ENCODE results near the gene PARD3.

GRCh38 chr10:34377833-34378232 lies 437.3 kb downstream of the PARD3 start:
- TF ChIP-seq, protein P1, sequence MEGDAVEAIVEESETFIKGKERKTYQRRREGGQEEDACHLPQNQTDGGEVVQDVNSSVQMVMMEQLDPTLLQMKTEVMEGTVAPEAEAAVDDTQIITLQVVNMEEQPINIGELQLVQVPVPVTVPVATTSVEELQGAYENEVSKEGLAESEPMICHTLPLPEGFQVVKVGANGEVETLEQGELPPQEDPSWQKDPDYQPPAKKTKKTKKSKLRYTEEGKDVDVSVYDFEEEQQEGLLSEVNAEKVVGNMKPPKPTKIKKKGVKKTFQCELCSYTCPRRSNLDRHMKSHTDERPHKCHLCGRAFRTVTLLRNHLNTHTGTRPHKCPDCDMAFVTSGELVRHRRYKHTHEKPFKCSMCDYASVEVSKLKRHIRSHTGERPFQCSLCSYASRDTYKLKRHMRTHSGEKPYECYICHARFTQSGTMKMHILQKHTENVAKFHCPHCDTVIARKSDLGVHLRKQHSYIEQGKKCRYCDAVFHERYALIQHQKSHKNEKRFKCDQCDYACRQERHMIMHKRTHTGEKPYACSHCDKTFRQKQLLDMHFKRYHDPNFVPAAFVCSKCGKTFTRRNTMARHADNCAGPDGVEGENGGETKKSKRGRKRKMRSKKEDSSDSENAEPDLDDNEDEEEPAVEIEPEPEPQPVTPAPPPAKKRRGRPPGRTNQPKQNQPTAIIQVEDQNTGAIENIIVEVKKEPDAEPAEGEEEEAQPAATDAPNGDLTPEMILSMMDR (IDR thresholded peaks at IDR 0.05), result no peak
- no peak for TF ChIP-seq POLR2A (IDR thresholded peaks at IDR 0.05)
